Activated CD4-positive, CD25-positive, alpha-beta regulatory T cell treated with anti-CD3 and anti-CD28 coated beads, Interleukin-2, amount 50 U/mL, for 16 hours (primary cell): ENCODE data around the gene CLPTM1L.
"Not testable (repeated sequence)": the region's sequence is repeated elsewhere in the genome, so short reads cannot be mapped to it uniquely, and the experiment has no call there.

ENCODE experiments used
- DNase-seq: peaks from one replicate; pipeline ENCODE4 v3.0.0-alpha.2; 2020; ENCODE audit warnings: low read depth, low spot score

CLPTM1L gene

DNA sequence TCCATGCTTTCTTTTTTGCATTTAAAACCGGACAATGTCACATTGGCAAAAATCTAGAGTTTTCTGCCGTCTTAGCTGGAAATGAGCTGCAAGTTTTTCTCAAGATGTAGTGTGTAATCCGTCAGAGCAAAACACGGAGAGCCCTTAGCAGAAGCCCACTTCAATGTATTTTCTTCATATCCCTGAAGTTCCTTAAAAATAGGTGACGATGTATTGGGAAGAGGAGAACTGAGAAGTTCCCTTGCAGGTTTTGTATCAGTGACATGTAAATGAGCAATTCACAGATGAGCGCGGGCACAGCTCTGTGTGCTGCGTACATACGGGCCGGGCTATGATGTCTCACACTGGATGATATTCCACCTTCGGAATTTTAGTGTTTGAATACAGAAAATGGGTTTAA is 14.8 kb upstream of the CLPTM1L start:
- DNase-seq: no peak

DNA sequence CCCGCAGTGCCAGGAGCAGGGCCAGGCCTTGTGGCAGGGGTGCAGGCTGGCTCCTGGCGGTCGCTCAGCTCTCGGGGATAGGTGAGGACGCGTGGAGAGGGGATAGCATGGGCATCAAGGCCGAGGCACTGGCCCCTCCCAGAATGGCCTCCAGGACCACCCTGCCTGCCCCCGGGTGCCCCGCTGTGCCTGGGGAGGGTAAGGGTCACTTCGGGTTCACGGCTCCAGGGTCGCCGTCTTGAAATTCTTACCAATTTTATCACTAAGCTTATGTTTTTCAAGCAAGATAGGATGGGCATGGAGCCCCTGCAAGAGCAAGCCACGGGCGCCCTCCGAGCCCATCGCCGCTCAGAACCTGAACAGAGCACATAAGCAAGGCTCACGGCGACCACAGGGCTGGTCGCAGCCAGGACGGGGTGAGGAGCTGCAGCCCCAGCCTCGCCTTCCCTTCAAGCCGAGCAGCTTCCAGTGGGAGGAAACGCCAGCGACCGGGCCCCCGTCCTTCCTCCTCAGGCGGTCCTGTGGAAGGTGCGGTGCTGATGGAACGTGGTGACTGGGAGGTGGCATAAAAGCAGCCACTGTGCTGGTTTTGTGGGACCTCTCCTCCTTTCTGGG is 14.2 kb upstream of the CLPTM1L start:
- no peak for DNase-seq

DNA sequence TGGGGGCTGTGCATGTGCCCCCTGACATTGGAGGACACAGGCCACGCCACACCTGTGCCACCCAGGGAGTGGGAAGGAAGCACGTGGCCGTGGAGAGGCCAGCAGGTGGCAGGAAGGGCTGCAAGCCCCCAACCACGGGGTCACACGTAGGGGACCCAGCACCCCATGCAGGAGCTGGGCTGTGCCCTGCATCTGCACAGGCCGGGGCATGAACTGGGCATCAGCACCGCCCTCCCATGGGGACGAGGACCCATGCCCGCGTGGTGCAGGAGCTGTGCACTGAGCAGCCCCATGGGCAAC is 13.8 kb upstream of the CLPTM1L start:
- no peak for DNase-seq

DNA sequence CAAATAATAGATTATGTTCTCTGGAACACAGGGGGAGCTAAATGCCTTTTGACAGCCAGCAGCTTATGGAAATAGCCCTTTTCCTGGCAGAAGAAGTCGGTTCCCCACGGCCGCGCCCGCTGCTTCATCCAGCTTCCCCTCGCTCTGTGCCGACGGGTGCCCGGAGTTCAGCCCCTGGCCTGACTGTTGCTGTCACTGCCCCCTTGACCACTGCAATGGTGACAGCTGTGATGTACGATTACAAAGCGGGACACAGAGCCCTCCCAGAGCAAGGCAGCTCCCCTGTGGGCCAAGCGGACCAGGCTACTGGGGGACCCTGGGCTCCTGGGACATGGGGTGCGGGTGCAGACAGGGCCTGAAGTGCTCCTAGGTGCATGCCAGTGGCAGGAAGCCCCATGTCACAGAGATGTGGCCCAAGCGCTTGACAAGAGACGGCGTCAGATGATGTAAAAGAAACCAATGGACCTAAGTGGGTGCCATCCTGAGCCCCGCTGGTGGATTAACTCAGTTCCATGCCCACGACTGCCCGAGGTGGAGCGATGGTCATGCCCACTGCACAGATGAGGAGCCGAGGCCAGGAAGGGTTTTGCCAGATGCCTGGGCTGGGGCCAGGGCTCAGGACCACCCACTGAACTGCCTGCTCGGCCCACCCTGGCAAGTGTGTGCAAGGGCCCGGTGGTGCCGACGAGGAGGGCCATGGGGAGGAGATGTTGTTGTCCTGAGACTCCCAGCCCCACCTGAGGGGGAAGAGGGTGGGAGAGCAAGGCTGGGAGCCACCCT is 13.2 kb upstream of the CLPTM1L start:
- no peak for DNase-seq

DNA sequence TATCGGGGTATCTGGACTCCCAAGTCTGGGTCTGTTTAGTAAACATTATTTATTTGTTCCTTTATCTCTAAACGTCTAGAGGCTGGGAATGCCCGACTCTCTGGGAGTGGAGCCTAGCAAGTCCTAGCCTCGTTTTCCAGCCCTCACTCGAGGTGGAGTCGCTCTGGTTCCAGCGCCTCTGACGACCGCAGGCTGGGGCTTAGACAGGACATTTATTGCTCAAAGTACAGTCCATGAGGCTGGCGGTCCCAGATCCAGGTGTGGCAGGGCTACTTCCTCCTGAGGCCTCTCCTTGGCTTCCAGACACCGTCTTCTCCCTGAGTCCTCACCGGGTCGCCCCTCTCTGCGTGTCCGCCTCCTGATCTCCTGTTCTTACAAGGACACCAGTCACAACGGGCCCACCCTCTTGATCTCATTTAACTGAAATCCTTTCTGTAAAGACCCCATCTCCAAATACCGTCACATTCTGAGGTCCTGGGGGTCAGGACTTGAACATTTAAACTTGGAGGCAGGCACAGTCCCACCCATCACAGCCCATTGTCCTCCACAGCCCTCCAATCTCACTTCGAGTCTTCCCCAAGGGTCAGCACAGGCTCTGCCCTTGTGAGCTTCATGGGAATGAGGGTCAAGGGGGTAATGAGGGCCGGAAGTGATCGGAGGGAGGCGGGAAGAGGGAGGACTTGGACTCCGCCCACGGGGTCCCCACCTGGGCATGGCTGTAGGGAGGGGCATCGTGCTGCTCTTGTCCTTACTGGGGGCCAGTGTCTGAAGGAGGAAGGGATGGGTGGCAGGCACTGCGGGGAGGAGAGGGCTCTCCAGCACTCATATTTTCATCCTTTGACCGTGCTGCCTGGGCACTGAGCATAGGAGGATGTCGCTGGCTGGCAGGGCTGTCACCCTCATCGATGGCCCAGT is 12.2 kb upstream of the CLPTM1L start:
- DNase-seq: no peak

DNA sequence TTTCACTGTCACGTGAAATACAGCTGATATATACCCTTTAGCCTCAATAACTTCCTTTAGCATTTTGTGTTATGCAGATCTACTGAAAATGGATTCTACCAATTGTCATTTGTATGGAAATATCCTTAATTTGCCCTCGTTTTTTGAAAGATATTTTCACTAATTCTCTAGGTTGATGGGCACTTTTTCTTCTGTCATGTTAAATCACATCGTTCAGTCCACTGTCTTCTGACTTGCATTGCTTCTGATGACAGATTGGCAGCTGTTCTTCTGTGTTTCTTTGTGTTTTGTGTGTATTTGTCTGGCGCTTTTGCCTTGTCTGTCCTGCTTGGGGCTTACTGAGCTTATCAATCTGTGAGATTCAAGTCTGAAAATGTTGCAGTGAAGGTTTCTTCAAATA is 9.7 kb upstream of the CLPTM1L start:
- DNase-seq: no peak

DNA sequence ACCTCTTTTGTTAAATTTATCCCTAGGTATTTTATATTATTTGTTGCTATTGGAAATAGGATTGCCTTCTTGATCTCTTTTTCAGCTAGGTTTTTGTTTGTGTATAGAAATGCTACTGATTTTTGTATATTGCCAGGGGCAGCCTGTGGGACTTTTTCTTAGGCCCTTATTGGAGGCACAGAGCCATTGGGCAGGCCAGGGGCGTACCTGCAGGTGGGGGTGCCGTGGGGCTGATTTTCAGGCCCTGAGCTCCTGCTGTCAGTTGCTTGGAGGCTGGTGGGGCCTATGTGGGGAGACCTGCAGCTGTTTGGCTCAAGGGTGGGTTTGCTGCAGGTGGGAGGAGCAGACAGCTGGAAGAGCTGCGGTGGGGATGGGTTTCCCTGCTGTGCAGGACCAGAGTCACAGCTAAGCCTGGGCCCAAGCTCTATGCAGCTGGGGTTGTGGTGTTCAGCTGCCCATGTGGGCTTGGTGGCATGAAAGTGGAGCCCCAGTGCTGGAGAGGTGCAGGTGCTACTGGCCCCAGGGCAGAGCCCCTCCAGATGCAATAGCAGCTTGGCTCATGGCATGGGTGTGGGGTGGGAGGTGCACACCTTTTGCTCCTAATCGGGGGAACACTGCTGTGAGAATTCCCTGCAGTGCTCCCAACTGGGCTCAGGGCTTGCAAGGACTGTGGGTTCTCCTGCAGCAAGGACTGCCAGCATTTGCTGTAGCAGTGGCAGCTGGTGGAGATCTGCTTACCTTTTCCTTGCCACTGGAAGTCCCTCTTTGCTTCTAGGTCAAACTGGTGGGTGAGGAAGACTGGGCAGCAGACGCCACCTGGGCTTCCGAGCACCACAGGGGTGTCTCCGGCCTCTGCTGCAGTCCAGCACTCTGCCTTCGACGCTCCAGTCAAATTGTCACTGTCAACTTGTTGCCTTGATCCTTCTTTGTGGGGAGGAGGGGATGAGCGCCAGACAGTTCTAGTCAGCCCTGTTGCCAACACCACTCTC is 7.6 kb upstream of the CLPTM1L start:
- DNase-seq: no peak

DNA sequence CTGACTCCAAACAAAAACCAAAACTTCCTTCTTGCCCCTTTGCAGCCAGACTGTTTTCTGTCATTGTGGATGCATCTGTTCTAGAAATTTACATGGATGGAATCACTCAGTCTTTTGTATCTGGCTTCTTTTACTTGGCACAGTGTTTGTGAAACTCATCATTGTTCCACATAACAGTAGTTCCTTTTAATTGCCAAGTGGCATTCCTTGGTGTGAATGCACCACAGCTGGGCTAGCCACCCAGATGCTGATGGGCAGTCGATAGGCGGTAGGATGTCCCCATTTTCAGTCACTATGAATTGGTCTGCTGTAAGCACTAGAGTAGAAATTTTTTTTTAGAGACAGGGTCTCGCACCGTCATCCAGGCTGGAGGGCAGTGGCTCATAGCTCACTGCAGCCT is 6.3 kb upstream of the CLPTM1L start:
- DNase-seq: no peak

DNA sequence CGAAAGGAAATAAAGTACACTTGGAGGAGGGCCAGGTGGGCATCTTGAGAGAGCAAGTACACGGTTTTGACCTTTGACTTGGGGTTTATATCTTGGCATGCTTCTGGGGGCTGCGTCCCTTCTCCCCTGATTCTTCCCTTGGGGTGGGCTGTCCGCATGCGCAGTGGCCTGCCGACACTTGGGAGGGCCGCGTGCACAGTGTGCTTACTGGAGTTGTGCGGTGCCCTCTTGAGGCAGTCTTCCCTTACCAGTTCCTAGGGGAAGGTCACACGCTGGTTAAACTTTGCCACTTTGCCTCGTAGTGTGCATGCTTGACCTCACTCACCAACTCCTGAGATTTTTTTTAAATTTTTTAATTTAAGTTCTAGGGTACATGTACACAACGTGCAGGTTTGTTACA is 4.3 kb upstream of the CLPTM1L start:
- DNase-seq: no peak

DNA sequence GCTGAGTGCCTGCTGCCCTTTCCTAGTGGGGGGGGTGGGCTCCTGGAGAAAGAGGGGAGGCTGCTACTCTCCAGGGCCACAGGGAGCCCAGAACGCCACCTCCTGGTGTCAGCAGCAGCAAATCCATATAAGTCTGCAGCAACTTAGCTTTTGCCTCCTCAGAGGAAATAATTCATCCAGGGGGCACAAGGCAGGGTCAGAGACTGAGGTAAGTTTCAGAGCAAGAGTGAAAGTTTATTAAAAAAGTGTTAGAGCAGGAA is 4.0 kb upstream of the CLPTM1L start:
- DNase-seq: no peak

DNA sequence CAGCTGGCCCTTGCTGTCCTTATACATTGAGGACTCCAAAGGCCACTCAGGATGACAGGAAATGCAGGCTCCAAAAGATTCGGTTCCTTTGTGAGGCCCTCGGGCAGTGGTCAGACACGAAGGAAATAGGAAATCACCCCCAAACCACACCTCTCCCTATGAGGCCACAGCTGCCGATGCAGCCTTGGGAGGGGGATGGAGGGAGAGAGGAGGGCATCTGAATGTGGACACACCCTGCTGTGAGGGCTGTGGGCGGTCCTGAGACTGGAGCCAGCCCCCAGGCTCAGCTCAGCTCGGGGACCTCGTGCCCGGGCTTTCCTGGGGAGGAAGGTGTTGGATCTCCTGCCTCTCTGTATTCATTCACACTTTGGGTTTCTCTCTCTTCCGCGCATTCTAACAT is 2.7 kb upstream of the CLPTM1L start:
- no peak for DNase-seq

DNA sequence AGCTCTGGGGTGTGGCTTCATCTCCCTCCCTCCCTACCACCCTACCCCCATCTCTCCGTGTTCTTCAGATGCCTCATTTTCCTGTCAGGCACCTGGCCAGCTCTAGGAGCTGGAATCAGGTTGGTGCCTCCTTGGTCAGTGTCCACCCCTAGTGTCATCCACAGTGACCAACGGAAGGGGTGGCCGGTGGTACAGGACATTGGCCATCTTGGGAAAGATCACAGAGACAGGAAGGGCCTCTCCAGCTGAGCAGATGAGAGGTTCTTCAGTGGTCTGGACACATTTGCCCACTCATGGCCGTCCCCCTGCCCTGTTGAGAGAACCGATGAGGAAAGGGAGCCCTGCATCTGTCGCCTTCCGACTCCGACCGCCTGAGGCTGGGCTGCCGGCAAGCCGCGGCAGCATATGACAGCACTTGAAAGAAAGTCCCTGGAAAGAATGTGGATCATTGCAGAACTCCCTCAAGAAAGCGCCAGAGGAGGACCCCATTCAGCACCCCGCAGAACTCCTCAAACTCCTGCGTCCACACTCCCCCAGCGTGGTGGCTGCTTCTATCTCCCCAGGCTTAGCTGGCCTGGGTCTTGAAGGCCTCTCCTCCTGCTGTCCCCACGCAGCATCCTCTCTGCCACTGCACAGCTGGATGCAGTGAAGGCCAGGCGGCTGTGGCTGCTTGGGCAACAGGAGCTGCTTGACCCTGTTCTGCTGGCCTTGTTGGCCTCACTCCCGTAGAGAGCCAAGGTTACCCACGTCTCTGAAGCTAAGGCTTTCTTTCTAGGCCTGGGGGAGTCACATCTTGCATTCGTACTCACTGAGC is 1.9 kb upstream of the CLPTM1L start:
- no peak for DNase-seq

DNA sequence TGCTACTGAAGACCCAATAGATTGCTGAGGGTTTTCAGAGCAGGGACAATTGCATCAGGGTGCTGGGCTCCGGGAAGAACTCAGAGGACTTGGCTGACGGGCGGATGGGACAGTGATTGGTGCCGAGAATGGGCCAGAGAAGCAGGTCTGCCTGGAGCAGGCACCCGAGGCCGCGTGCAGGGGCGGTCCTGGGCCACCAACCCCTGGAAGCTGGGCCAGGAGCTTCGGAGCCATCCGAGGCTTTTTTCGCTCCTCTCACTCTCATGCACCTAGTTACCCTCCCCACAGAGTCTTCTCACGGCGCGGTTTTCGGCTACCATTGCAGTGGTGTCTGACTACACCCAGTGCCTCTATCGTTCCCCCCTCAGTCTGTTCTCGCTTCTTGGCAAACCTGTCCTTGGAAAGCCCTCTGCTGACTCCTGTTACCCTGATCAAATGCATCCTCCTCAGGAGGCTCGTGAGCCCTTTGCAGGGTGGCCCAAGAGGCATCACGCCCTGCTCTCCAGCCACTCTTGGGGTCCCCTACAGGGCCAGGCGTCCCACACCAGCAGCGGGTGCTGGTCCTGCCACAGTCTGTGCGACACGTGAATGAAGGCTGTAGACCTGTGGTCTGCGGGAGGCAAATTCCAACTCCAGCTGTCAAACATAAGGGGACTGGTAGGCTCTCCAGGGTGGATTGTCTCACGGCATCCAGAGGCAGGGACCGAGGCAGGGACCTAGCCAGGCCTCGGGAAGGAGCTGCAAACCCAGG is 1.2 kb upstream of the CLPTM1L start:
- DNase-seq: no peak

DNA sequence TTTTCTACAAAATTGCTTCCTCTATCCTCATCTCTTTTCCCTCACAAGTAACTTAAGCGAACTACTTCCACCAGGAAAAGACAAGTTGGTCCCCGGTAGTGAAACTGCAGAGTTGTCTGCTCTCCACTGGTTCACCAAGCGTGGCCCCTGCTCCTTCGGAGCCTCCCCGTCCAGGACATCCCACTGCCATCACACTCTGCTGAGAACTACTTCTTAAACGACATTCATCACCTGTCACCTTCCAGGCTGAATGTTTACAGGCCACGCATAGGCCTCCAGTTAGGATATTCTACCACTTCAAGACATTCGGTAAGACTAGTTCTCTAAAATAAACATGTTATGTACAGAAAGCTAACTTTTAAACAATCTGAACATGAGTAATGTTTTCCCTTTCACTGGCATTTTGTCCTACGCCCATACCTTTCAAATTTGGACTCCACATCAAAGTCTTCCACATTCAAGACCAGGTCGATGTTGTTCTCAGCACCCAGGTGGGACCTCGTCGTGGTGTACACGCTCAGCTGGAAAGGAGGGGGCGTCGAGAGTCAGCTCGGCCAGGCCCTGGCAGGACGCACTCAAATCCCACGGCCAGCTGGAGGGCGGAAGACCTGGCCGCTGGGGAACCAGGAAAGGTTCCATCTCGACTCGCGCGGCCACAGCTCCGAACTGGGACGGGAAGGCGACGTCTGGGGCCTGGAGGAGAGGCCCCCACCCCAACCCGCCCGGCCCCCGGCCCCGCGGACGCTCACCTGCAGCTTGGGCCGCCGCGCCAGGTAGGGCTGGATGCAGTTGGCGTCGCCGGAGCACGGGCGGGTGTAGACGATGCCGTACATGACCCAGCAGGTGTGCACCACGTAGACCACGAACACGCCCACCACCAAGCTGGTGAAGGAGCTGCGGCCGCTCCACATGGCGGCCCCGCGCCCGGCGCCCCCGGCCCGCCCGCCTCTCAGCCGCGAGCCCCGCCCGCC is 683 bp downstream of the CLPTM1L start:
- DNase-seq: no peak

DNA sequence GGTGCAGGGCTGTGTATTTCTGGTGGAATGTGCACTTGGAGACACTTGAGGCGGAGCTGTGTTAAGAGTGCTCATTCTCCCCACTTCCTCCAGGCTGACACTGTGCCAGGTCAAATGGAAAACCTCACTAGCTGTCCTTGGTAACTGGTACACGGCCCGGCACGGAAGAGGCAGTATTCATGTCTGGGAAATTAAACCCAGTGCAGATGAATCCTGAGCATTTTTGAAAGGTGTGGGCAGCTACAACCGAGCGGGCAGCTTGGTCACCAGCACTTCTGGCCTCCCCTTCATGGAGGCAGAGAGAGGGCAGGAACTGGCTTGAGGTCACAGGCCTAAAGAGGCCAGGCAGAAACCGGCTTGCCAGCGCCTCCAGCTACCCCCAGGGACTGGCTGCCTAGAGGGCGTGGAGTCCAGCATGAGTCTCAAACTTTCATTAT is 1.6 kb downstream of the CLPTM1L start:
- no peak for DNase-seq

DNA sequence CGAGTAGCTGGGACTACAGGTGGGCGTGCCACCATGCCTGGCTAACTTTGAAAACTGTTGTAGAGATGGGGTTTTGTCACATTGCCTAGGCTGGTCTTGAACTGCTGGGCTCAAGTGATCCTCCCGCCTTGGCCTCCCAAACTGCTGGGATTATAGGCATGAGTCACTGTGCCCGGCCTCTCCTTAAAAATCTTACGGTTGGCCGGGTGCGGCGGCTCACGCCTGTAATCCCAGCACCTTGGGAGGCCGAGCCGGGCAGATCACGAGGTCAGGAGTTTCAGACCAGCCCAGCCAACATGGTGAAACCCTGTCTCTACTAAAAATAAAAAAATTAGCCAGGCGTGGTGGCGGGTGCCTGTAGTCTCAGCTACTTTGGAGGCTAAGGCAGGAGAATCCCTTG is 2.2 kb downstream of the CLPTM1L start:
- DNase-seq: not testable (repeated sequence)

DNA sequence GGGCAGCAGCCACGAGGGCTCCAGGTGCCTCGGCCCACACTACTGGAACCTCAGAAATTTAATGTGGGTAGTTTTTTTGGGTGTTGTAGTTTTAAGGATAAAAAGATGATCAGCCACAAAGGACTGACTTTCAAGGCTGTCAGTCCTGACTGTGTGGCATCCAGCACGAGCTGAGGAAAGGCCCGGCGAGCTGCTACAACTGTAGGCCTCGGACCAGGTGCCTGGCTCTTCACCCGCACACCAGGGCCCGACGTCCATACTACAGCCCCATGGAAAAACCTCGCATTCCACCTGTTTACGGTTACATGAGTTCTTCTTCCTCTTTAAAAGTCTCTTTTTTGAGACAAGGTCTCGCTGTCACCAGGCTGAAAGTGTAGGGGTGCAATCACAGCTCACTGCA is 2.6 kb downstream of the CLPTM1L start:
- DNase-seq: no peak

DNA sequence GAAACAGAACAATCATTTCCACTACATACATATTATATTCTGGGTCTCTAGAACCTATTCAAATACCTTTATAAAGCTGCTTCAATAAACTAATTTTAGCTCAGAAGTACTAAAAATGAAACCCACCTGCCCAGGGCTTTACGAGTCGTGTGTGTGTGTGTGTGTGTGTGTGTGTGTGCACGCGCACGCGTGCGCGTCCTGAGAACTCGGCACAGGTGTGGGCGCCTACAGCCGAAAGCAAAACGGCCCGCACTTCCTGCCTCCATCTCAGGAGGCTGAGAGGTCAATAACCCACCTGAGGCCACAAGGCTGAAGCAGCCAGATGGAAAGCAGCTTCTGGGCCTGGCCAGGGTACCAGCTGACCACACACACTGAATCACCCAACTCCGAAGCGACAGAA is 3.0 kb downstream of the CLPTM1L start:
- DNase-seq: no peak

DNA sequence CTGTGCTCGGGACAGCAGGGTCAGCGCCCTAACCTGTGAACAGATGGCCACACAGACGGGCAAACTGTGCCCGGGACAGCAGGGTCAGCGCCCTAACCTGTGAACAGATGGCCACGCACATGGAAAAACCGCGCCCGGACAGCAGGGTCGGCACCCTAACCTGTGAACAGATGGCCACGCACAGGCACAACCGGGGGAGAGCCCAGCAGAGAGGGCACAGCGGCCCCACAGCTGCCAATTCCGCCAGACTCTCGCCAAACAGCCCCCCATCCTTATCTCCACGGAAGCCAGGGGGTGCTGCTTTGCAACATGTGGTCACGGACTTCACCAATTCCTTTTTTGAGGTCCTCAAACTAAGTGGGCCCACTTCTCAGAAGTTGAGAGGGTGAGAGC is 5.1 kb downstream of the CLPTM1L start:
- DNase-seq: not testable (repeated sequence)
